ENCODE measurements around the gene FUT2. TPM values are rescaled to one million over a fixed set of nuclear protein-coding genes. Genes with fewer than 3 reads are reported as not detected.

FUT2 gene
- total RNA-seq: 6.0 and 7.7 TPM in 2 replicates

GRCh38 chr19:48695743-48696352 lies at the start of gene FUT2:
Gene FUT2, plus strand, starts transcription at chr19:48695971. Its CDS starts 6,986 bp downstream, at chr19:48702957.

DNA sequence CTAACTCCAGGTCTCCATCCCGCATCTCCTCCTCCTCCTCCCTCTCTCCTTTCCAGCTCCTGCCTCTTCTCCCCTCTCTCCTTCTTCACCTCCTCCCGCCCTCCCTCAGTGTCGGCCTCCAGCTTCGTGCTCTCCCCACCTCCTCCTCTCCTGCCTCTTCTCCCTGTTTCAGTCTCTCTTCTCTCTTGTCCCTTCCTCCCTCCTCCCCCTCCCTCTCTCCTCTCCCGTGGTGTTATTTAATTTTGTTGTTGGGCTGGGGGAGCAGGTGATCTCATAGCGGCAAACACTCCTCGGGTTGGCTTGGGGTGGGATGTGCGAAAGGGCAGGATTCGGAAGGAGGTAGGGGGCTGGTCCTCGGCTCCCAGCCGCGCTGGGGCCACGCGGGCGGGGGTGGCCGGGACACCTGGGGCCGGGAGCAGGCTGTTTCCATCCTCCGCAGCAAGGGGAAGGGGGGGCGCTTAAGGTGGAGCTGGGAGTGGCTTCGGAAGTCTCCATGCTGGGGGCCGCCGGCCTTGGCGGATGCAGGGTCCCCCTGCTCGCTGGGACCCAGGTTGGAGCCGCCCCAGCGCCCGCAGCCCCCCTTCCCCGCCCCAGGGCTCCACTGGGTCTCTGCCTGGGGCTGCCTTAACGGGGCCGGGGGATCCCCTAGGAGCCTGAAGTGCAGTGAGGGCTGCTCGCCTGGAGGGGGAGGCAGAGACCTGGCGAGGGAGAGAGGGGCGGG lies 49.6 kb upstream of the FUT2 start, which contains the start of gene CA11:
Gene CA11, minus strand, starts transcription at position 187 of the 721 bp plus-strand sequence. CDS start 555 bp downstream, outside the sequence.

DNA sequence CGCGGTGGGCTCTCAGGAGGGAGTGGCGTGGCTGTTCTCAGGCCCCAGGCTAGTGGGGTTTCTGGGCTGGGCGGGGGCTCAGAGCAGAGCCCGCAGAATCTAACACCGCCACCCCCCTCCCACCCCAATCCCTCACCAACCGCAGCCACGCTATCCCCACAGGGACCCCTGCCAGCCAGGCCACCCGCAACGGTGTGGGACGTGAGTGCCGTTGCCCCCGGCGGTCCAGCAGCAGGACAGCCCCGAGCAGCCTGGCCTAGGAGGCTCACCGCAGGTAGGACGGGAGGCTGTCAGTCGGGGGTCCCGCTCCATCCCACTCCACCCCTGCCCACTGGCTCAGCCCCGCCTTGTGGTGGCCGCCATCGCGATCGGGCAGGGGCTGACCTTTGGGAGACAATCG lies 22.8 kb upstream of the FUT2 start, which contains the start of gene NTN5:
Gene NTN5, minus strand, starts transcription at position 24 of the 400 bp plus-strand sequence. CDS start 2,031 bp downstream, outside the sequence.

GRCh38 chr19:48719263-48720171 lies 23.7 kb downstream of the FUT2 start, which contains the start of gene MAMSTR:
Gene MAMSTR, minus strand, starts transcription at chr19:48719725. Its CDS starts 694 bp downstream, at chr19:48719031.

DNA sequence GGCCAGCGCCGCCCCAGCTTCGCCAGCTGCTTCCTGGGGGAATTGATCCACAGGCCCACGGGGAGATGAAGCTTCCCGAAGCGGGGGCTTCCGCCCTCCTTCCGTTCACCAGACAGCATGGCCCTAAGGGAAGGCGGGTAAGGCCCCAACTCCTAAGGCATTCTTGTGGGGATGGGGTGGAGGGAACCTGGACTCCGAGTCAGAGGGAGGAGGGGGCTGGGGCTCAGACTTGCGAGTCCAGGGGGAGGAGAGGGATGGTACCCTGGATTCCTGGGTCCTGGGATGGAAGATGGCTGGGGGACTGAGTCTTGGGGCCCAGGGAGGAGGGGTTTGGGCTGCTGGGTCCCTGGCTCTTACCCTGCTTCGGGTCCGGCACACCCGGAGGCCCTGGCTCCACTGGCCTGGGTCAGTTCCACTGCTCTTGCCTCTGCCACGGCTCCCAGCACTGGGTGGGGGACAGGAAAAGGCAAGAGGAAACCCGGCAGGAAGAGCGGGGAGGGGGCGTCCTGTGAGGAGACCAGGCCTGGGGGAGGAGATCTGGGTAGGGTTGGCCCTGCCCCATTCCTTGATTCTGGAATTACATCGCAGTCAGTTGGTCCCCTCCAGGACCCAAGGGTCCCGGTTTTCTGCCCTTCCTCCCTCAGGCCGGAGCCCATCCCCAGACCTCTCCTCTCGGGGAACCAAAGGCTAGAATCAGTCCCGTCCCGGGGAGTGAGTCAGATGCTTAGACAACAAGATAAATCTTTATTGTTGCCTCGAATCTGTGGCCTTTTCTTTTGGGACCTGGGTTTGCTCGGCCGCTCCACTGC lies 44.6 kb downstream of the FUT2 start, which contains the start of gene RASIP1:
Gene RASIP1, minus strand, starts transcription at position 447 of the 809 bp plus-strand sequence. Its CDS starts 328 bp downstream, at position 119.

DNA sequence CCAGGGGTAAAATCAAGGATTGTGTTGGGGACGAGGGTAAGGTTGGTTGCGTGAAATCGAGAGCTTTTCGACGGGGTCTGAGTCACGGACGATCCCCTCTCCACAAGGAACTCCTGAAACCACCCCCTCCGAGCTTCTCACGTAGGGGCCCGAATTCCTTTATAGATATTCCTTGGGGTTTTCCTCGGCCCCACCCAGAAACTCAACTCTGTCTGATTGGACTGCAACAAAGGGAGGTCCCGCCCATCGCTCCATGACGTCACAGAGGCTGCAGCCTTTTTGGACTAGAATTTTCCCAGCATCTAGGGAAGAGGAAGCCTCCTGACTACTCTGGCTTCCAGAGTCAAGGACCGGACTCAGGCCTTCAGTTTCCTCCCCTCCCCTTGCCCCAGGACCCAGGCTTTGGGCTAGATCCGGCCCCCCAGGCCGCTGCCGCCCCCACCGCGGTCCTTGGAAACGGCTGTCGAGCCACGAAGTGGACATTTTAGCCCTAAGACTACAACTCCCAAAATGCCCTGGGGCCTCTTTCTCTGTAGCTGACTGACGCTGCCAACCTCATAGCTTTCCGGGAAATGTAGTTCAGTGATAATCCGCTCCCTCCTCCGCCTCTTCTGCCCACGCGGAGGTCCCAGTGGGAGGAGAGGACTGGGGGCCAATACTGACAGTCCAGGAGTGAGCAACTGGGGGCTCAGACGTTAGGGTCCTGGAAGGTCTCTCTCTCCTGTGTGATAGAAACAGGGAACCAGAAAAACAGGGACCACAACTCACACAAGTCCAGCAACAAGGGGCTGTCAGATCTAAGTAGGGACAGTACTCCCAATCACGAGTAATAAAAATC lies 51.2 kb downstream of the FUT2 start, which contains the start of gene IZUMO1:
Gene IZUMO1, minus strand, starts transcription at position 172 of the 838 bp plus-strand sequence. CDS start 1,050 bp downstream, outside the sequence.

DNA sequence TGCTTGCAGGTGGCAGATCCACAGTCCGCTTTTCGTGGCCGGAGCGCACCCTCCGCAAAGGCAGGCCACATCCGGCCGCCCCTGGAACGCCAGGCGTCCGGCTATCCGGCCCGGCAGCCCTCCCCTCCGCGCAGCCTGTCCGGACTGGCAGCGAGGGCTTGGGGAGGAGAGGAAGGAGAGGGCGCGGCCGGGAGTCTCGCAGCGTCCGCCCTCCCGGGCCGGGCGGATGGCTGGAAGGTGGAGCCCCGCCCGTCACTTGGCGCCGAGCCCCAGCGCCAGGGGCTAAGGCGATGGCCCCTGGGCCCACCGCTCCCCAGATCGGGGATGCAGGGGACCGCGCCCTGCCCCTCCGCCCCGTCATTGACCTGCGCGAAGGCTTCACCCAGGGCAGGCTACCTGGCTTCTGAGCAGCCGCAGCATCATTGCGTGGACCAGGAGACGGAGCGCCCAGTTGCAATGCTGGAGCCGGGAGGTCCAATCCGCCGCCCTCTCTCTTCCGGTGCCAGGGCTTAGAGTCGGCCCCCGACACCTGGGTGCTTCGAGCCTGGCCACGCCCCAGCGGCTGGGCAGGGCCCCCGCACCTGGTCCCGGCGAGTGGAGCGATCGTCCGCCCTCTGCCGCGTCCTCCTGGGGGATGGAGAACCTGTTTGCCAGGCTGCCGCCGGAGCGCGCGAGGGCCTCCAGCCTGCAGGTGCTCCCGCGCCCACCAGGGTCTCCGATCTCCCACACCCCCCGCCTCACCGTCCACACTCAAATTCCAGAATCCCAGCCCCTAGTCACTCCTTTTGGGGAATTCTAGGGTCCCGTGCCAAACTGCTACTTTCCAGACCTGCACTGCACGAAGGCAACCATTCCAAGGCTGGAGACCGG lies 57.0 kb downstream of the FUT2 start, which contains the start of gene FUT1:
Gene FUT1, minus strand, starts transcription at position 146 of the 870 bp plus-strand sequence. CDS start 1,360 bp downstream, outside the sequence.

GRCh38 chr19:48755084-48755641 lies 59.4 kb downstream of the FUT2 start, which contains the start of gene FGF21:
Gene FGF21, plus strand, starts transcription at chr19:48755524. Its CDS starts 713 bp downstream, at chr19:48756237.

Other genes starting within 250 kb of the FUT2 start
- 32.4 and 48.0 TPM in 2 replicates for gene GRWD1, start 250.0 kb upstream of the FUT2 start, total RNA-seq
- 0.48 and 1.3 TPM in 2 replicates for gene KCNJ14, start 240.4 kb upstream of the FUT2 start, total RNA-seq
- 11.3 and 35.7 TPM in 2 replicates for gene CYTH2, start 226.6 kb upstream of the FUT2 start, total RNA-seq
- 1.7 and 3.1 TPM in 2 replicates for gene LMTK3, start 184.1 kb upstream of the FUT2 start, total RNA-seq
- gene SULT2B1, start 143.8 kb upstream of the FUT2 start, total RNA-seq: 4.3 and 8.7 TPM in 2 replicates
- 0.21 TPM in 1 of 2 replicates, not detected in the other for gene SPACA4, start 89.2 kb upstream of the FUT2 start, total RNA-seq
- gene FAM83E, start 80.9 kb upstream of the FUT2 start, total RNA-seq: 17.3 and 23.9 TPM in 2 replicates
- gene RPL18, start 76.8 kb upstream of the FUT2 start, total RNA-seq: 2,579 and 4,716 TPM in 2 replicates
- 6.0 and 6.3 TPM in 2 replicates for gene SPHK2, start 76.5 kb upstream of the FUT2 start, total RNA-seq
- gene DBP, start 58.6 kb upstream of the FUT2 start, total RNA-seq: 2.6 and 4.6 TPM in 2 replicates
- gene CA11, start 49.8 kb upstream of the FUT2 start, total RNA-seq: 1.5 and 3.1 TPM in 2 replicates
- 0.24 and 0.43 TPM in 2 replicates for gene NTN5, start 23.0 kb upstream of the FUT2 start, total RNA-seq
- 0.48 TPM in 1 of 2 replicates, not detected in the other for gene MAMSTR, start 23.8 kb downstream of the FUT2 start, total RNA-seq
- gene RASIP1, start 44.6 kb downstream of the FUT2 start, total RNA-seq: 2.9 and 3.2 TPM in 2 replicates
- gene IZUMO1, start 50.9 kb downstream of the FUT2 start, total RNA-seq: not detected in 2 replicates
- 11.9 and 14.9 TPM in 2 replicates for gene FUT1, start 56.7 kb downstream of the FUT2 start, total RNA-seq
- gene FGF21, start 59.6 kb downstream of the FUT2 start, total RNA-seq: not detected in 2 replicates
- 35.2 and 37.8 TPM in 2 replicates for gene BCAT2, start 115.1 kb downstream of the FUT2 start, total RNA-seq
- 0.64 and 1.9 TPM in 2 replicates for gene HSD17B14, start 140.5 kb downstream of the FUT2 start, total RNA-seq
- 3.8 and 5.5 TPM in 2 replicates for gene PLEKHA4, start 172.6 kb downstream of the FUT2 start, total RNA-seq
- gene PPP1R15A, start 176.4 kb downstream of the FUT2 start, total RNA-seq: 59.9 and 106 TPM in 2 replicates
- gene TULP2, start 202.8 kb downstream of the FUT2 start, total RNA-seq: 0.21 and 0.24 TPM in 2 replicates
- gene NUCB1, start 204.3 kb downstream of the FUT2 start, total RNA-seq: 90.8 and 93.4 TPM in 2 replicates
- gene DHDH, start 237.7 kb downstream of the FUT2 start, total RNA-seq: 6.4 and 8.4 TPM in 2 replicates

Measured in tracheal epithelial cell (primary cell).